HFFc6 (cell line): Measurements from ENCODE around the gene SLC12A4. TPM values are rescaled to one million over a fixed set of nuclear protein-coding genes. Genes with fewer than 3 reads are reported as not detected.
"Not testable (repeated sequence)": the region's sequence is repeated elsewhere in the genome, so short reads cannot be mapped to it uniquely, and the experiment has no call there.

Experiments
- DNase-seq: peaks from one replicate; pipeline ENCODE4 v3.0.0-alpha.2; 2018
- H3K27ac Mint-ChIP-seq: 2 replicates; pipeline ENCODE4 v1.8.0; 2020; ENCODE audit warnings: mild to moderate bottlenecking, mixed read lengths
- H3K27me3 Mint-ChIP-seq: 2 replicates; pipeline ENCODE4 v1.8.0; 2021; ENCODE audit warnings: mild to moderate bottlenecking, moderate library complexity, mixed read lengths; ENCODE audit not compliant: insufficient read depth
- H3K36me3 Mint-ChIP-seq: 2 replicates; pipeline ENCODE4 v1.8.0; 2021; ENCODE audit warnings: low read depth, mixed read lengths
- H3K4me1 Mint-ChIP-seq: 2 replicates; pipeline ENCODE4 v1.8.0; 2020; ENCODE audit warnings: low read depth, mixed read lengths
- H3K4me3 Mint-ChIP-seq: 2 replicates; pipeline ENCODE4 v1.8.0; 2020; ENCODE audit warnings: mild to moderate bottlenecking, moderate library complexity, mixed read lengths
- H3K9me3 Mint-ChIP-seq: 2 replicates; pipeline ENCODE4 v1.8.0; 2020; ENCODE audit warnings: mild to moderate bottlenecking, mixed read lengths
- CTCF ChIP-seq: fragments of 200-600 bp; sonication (generic); IDR thresholded peaks from 2 replicates; pipeline ENCODE4 v1.5.0; 2021; ENCODE audit warnings: antibody characterized with exemption, mild to moderate bottlenecking
- total RNA-seq, 6 experiments: library from RNA; stranded (reverse); fragmentation: NEBNext Ultra II Directional; extraction: Animal tissue kit (Norgen Biotek cat#: 25700); gene quantifications; 2 replicates in 1 of 6; 3 replicates in 5 of 6; pipeline ENCODE4 v1.2.3, GENCODE V29; 2021

SLC12A4 gene
- total RNA-seq, 6 experiments from 2014 or later: 89.8 to 113 (median 98.9) TPM

- no peak for TF ChIP-seq CTCF
- Mint-ChIP-seq H3K27me3 (peaks cover 3% of the 10 kb centered on the region), H3K4me1 (no peaks in the 10 kb centered on the region), H3K36me3 (no peaks in the 10 kb centered on the region), H3K4me3 (no peak overlapping the region), H3K27ac (no peak overlapping the region), H3K9me3 (no peaks in the 10 kb centered on the region)
- no peak for DNase-seq
These were observed 37.4 kb upstream of the SLC12A4 start for GRCh38 chr16:68005786-68006286.

- no peak for DNase-seq
- H3K4me1 Mint-ChIP-seq: peaks cover 5% of the 10 kb centered on the region
- H3K36me3 Mint-ChIP-seq: no peaks in the 10 kb centered on the region
- H3K4me3 Mint-ChIP-seq: no peak overlapping the region
- peaks cover 3% of the 10 kb centered on the region for H3K27me3 Mint-ChIP-seq
- H3K27ac Mint-ChIP-seq: no peak overlapping the region
- no peaks in the 10 kb centered on the region for H3K9me3 Mint-ChIP-seq
- no peak for TF ChIP-seq CTCF
These were observed 36.8 kb upstream of the SLC12A4 start for GRCh38 chr16:68005211-68005610.

GRCh38 chr16:68003031-68003430 lies 34.6 kb upstream of the SLC12A4 start:
- Mint-ChIP-seq H3K4me3 (no peak overlapping the region), H3K27ac (no peak overlapping the region), H3K4me1 (peaks cover 10% of the 10 kb centered on the region), H3K27me3 (peaks cover 2% of the 10 kb centered on the region), H3K9me3 (no peaks in the 10 kb centered on the region), H3K36me3 (no peaks in the 10 kb centered on the region)
- no peak for TF ChIP-seq CTCF
- DNase-seq: no peak

- Mint-ChIP-seq H3K27me3 (peaks cover 2% of the 10 kb centered on the region), H3K4me1 (peaks cover 10% of the 10 kb centered on the region), H3K36me3 (no peaks in the 10 kb centered on the region), H3K9me3 (no peaks in the 10 kb centered on the region), H3K27ac (no peak overlapping the region), H3K4me3 (no peak overlapping the region)
- DNase-seq: no peak
- no peak for TF ChIP-seq CTCF
These were observed 32.0 kb upstream of the SLC12A4 start for GRCh38 chr16:68000450-68000849.

- no peaks in the 10 kb centered on the region for H3K9me3 Mint-ChIP-seq
- no peaks in the 10 kb centered on the region for H3K36me3 Mint-ChIP-seq
- H3K27me3 Mint-ChIP-seq: peaks cover 2% of the 10 kb centered on the region
- no peak overlapping the region for H3K27ac Mint-ChIP-seq
- no peak for TF ChIP-seq CTCF
- H3K4me3 Mint-ChIP-seq: no peak overlapping the region
- peaks cover 10% of the 10 kb centered on the region for H3K4me1 Mint-ChIP-seq
- no peak for DNase-seq
These were observed 31.5 kb upstream of the SLC12A4 start for GRCh38 chr16:67999985-68000384.

- not testable (repeated sequence) for H3K27me3 Mint-ChIP-seq, H3K36me3 Mint-ChIP-seq, H3K9me3 Mint-ChIP-seq, H3K27ac Mint-ChIP-seq, DNase-seq, H3K4me3 Mint-ChIP-seq
- peaks cover 10% of the 10 kb centered on the region for H3K4me1 Mint-ChIP-seq
These were observed 30.6 kb upstream of the SLC12A4 start, which contains the start of gene DPEP2 for GRCh38 chr16:67998779-67999688. DPEP2 (minus strand) TSS chr16:67999484; CDS start chr16:67993212, 6,272 bp downstream.

- DNase-seq, H3K4me3 Mint-ChIP-seq, H3K27me3 Mint-ChIP-seq, H3K9me3 Mint-ChIP-seq, H3K27ac Mint-ChIP-seq, H3K36me3 Mint-ChIP-seq: not testable (repeated sequence)
- H3K4me1 Mint-ChIP-seq: peaks cover 10% of the 10 kb centered on the region
These were observed 29.9 kb upstream of the SLC12A4 start for GRCh38 chr16:67998231-67998778.
